Tibial nerve (tissue), 3 donors: ENCODE results near the gene SENP1.

Experiments
- POLR2A ChIP-seq, 2 donors: fragments of 450-650 bp; IDR thresholded peaks; one replicate each; pipeline ENCODE4 v1.6.1; 2017; ENCODE audit warnings: antibody characterized with exemption in 2 of 2, mild to moderate bottlenecking in 2 of 2, moderate library complexity in 2 of 2
- TF ChIP-seq, protein P1 (sequence below), 5 experiments: fragments of 200-600 bp in 3 of 5; fragments of 450-650 bp in 2 of 5; sonication (generic) in 3 of 5; IDR thresholded peaks; one replicate each; pipeline ENCODE4 v1.5.1; 2016 to 2019; ENCODE audit warnings: antibody characterized with exemption in 5 of 5, mild to moderate bottlenecking in 3 of 5, moderate library complexity in 2 of 5

DNA sequence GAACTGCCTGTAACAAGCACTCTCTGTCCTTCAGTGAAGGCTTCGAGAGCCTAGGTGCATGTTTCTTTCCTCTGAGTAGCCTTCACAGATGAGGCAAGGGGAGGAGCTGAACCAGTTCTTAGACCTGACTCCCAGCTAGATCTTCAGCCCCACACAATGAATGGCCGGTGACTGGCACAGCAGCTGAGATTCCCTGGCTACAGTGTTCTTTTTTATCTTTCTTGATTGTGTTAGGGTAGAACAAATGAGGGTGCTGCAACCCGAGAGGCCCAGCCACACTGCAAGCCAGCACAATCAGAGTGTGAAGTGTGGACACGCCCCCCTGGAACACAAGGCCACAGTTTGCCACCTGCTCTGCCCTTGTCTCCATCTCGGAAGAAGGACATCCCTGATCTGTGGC, 82.5 kb downstream of the SENP1 start:
- no peak for TF ChIP-seq POLR2A (IDR thresholded peaks at IDR 0.05)
- TF ChIP-seq, protein P1, sequence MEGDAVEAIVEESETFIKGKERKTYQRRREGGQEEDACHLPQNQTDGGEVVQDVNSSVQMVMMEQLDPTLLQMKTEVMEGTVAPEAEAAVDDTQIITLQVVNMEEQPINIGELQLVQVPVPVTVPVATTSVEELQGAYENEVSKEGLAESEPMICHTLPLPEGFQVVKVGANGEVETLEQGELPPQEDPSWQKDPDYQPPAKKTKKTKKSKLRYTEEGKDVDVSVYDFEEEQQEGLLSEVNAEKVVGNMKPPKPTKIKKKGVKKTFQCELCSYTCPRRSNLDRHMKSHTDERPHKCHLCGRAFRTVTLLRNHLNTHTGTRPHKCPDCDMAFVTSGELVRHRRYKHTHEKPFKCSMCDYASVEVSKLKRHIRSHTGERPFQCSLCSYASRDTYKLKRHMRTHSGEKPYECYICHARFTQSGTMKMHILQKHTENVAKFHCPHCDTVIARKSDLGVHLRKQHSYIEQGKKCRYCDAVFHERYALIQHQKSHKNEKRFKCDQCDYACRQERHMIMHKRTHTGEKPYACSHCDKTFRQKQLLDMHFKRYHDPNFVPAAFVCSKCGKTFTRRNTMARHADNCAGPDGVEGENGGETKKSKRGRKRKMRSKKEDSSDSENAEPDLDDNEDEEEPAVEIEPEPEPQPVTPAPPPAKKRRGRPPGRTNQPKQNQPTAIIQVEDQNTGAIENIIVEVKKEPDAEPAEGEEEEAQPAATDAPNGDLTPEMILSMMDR (IDR thresholded peaks at IDR 0.05), result no peak
